CMK (cell line): ENCODE results near the gene SLC25A21.
A peak's percentile ranks its signal among the peaks of the same experiment; 100 is the strongest.

Experiments used
- DNase-seq: peaks from one replicate; pipeline ENCODE4 v3.0.0-alpha.2; 2010; ENCODE audit warnings: low read depth

The SLC25A21 gene

GRCh38 chr14:36757734-36758601 is 414.4 kb downstream of the SLC25A21 start:
- DNase-seq = no peak

GRCh38 chr14:36756226-36756625 is 416.2 kb downstream of the SLC25A21 start:
- DNase-seq = no peak

- no peak for DNase-seq
Measured at GRCh38 chr14:36755756-36756155, 416.6 kb downstream of the SLC25A21 start.

- DNase-seq = no peak
Measured at GRCh38 chr14:36751920-36752319, 420.5 kb downstream of the SLC25A21 start.

- no peak for DNase-seq
Measured at GRCh38 chr14:36751106-36751505, 421.3 kb downstream of the SLC25A21 start.

GRCh38 chr14:36750244-36750643 is 422.2 kb downstream of the SLC25A21 start:
- no peak for DNase-seq

- no peak for DNase-seq
Measured at GRCh38 chr14:36748610-36749213, 423.7 kb downstream of the SLC25A21 start.

GRCh38 chr14:36747411-36748184 is 424.8 kb downstream of the SLC25A21 start:
- no peak for DNase-seq

GRCh38 chr14:36746872-36747271 is 425.5 kb downstream of the SLC25A21 start:
- DNase-seq = no peak

GRCh38 chr14:36741858-36742257 is 430.5 kb downstream of the SLC25A21 start:
- DNase-seq = no peak

GRCh38 chr14:36738269-36738668 is 434.1 kb downstream of the SLC25A21 start:
- DNase-seq = no peak

- DNase-seq = no peak
Measured at GRCh38 chr14:36726128-36726527, 446.3 kb downstream of the SLC25A21 start.

- DNase-seq = no peak
Measured at GRCh38 chr14:36724162-36724561, 448.2 kb downstream of the SLC25A21 start.

GRCh38 chr14:36723530-36723929 is 448.9 kb downstream of the SLC25A21 start:
- no peak for DNase-seq

- DNase-seq = no peak
Measured at GRCh38 chr14:36721877-36722276, 450.5 kb downstream of the SLC25A21 start.

GRCh38 chr14:36720657-36721056 is 451.7 kb downstream of the SLC25A21 start:
- peak; percentile 50 for DNase-seq

GRCh38 chr14:36719823-36720222 is 452.6 kb downstream of the SLC25A21 start:
- no peak for DNase-seq

- DNase-seq = no peak
Measured at GRCh38 chr14:36718216-36718615, 454.2 kb downstream of the SLC25A21 start.

GRCh38 chr14:36717363-36717762 is 455.0 kb downstream of the SLC25A21 start:
- DNase-seq = no peak

- no peak for DNase-seq
Measured at GRCh38 chr14:36716614-36717184, 455.7 kb downstream of the SLC25A21 start.

GRCh38 chr14:36713960-36714703 is 458.3 kb downstream of the SLC25A21 start:
- DNase-seq = no peak

GRCh38 chr14:36707570-36707969 is 464.8 kb downstream of the SLC25A21 start:
- no peak for DNase-seq
